Mesothelial cell of epicardium (in vitro differentiated cells): ENCODE measurements around the gene ART4. TPM values are rescaled to one million over a fixed set of nuclear protein-coding genes. Genes with fewer than 3 reads are reported as not detected.

ENCODE experiments used
- DNase-seq, 2 experiments: peaks; one replicate each; pipeline ENCODE4 v3.0.0; 2021; ENCODE audit warnings: low spot score in 2 of 2; ENCODE audit not compliant: unreplicated experiment in 2 of 2
- H3K27ac Mint-ChIP-seq: 2 replicates; pipeline ENCODE4 v1.8.0; 2021; ENCODE audit warnings: mixed read lengths
- H3K27me3 Mint-ChIP-seq: 2 replicates; pipeline ENCODE4 v1.8.0; 2021; ENCODE audit warnings: low read depth, mixed read lengths
- H3K36me3 Mint-ChIP-seq: 2 replicates; pipeline ENCODE4 v1.8.0; 2021; ENCODE audit warnings: mixed read lengths
- H3K4me1 Mint-ChIP-seq: 2 replicates; pipeline ENCODE4 v1.8.0; 2021; ENCODE audit warnings: mixed read lengths
- H3K4me3 Mint-ChIP-seq: 2 replicates; pipeline ENCODE4 v1.8.0; 2021; ENCODE audit warnings: mild to moderate bottlenecking, moderate library complexity, mixed read lengths
- H3K9me3 Mint-ChIP-seq: 2 replicates; pipeline ENCODE4 v1.8.0; 2021; ENCODE audit warnings: mixed read lengths
- CTCF ChIP-seq: fragments of 200-600 bp; sonication (generic); IDR thresholded peaks from one replicate; pipeline ENCODE4 v1.5.0; 2021; ENCODE audit warnings: antibody characterized with exemption; ENCODE audit not compliant: unreplicated experiment
- total RNA-seq: library from RNA; stranded (reverse); gene quantifications from 3 replicates; pipeline ENCODE4 v1.2.1, GENCODE V29; 2021

The ART4 gene
- total RNA-seq, 1 donor from 2014 or later, result 2.4 TPM

- peaks cover 11% of the 10 kb centered on the region for H3K36me3 Mint-ChIP-seq
- H3K4me3 Mint-ChIP-seq, result no peak overlapping the region
- TF ChIP-seq CTCF, result no peak
- H3K27me3 Mint-ChIP-seq, result no peaks in the 10 kb centered on the region
- H3K27ac Mint-ChIP-seq, result no peak overlapping the region
- peaks cover 4% of the 10 kb centered on the region for H3K9me3 Mint-ChIP-seq
- DNase-seq, result no peak
- H3K4me1 Mint-ChIP-seq, result peaks cover 31% of the 10 kb centered on the region
These were observed 33.5 kb upstream of the ART4 start for GRCh38 chr12:14876833-14877232.

- DNase-seq, result no peak
- no peak for TF ChIP-seq CTCF
- Mint-ChIP-seq H3K4me1 (peaks cover 46% of the 10 kb centered on the region), H3K4me3 (no peak overlapping the region), H3K27me3 (no peaks in the 10 kb centered on the region), H3K9me3 (peaks cover 4% of the 10 kb centered on the region), H3K36me3 (peaks cover 5% of the 10 kb centered on the region), H3K27ac (peak overlapping the region; percentile 22)
These were observed 31.6 kb upstream of the ART4 start for GRCh38 chr12:14874882-14875281.

- Mint-ChIP-seq H3K36me3 (no peaks in the 10 kb centered on the region), H3K9me3 (no peaks in the 10 kb centered on the region), H3K27me3 (no peaks in the 10 kb centered on the region), H3K27ac (peak overlapping the region; percentile 51), H3K4me3 (no peak overlapping the region), H3K4me1 (peaks cover 50% of the 10 kb centered on the region)
- no peak for TF ChIP-seq CTCF
- no peak for DNase-seq
These were observed 30.3 kb upstream of the ART4 start for GRCh38 chr12:14873440-14874185.

- H3K27me3 Mint-ChIP-seq, result no peaks in the 10 kb centered on the region
- peaks cover 11% of the 10 kb centered on the region for H3K9me3 Mint-ChIP-seq
- no peak for TF ChIP-seq CTCF
- no peak overlapping the region for H3K4me3 Mint-ChIP-seq
- H3K36me3 Mint-ChIP-seq, result peaks cover 10% of the 10 kb centered on the region
- no peak overlapping the region for H3K27ac Mint-ChIP-seq
- no peak for DNase-seq
- H3K4me1 Mint-ChIP-seq, result peaks cover 49% of the 10 kb centered on the region
These were observed 28.6 kb upstream of the ART4 start for GRCh38 chr12:14871886-14872285.

- no peak for DNase-seq
- no peak for TF ChIP-seq CTCF
- peak overlapping the region; percentile 4 for H3K27ac Mint-ChIP-seq
- H3K36me3 Mint-ChIP-seq, result peaks cover 11% of the 10 kb centered on the region
- H3K4me3 Mint-ChIP-seq, result no peak overlapping the region
- peaks cover 13% of the 10 kb centered on the region for H3K9me3 Mint-ChIP-seq
- peaks cover 49% of the 10 kb centered on the region for H3K4me1 Mint-ChIP-seq
- no peaks in the 10 kb centered on the region for H3K27me3 Mint-ChIP-seq
These were observed 27.9 kb upstream of the ART4 start for GRCh38 chr12:14871247-14871646.
